ENCODE data around the gene MFAP1.
"Not testable (repeated sequence)": the region's sequence is repeated elsewhere in the genome, so short reads cannot be mapped to it uniquely, and the experiment has no call there.

Gene MFAP1

DNA sequence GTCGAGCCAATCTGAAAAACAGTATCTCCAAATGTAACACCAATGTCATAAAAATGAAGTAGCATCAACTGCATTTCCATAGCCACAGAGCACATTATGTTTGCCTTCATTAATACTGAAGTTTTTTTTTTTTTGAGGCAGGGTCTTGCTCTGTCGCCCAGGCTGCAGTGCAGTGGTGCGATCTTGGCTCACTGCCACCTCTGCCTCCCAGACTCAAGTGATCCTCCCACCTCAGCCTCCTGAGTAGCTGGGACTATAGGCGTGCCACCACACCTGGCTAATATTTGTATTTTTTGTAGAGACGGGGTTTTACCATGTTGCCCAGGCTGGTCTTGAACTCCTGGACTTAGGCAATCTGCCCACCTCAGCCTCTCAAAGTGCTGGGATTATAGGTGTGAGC lies 9.4 kb downstream of the MFAP1 start:
- DNase-seq = not testable (repeated sequence)

DNA sequence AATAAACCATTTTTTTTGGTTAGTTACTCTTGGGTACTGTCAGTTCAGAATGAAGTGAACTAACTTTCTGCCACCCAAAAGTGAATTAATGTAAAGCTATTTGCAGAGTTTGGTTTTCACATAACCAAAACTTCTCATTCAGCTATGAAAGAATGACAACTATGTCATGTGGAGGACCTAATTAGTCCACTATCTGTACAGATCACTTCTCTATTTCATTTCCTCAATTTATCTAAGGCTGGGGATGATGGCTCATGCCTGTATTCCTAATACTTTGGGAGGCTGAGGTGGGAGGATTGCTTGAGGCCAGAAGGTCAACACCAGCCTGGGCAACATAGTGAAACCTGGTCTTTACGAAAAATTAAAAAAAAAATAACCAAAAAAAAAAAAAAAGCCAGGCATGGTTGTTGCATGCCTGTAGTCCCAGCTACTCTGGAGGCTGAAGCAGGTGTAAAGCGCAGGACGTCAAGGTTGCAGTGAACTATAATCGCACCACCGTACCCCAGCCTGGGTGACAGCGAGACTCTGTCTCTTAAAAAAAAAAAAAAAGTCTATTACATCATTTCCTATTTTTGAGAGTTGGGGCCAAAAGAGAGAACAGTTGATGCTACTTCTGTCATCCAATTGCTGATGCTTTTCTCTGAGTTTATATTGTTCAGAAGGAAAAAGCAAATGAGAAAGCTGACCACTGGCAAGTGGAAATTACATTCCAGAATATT lies 15.4 kb downstream of the MFAP1 start:
- no peak for DNase-seq

DNA sequence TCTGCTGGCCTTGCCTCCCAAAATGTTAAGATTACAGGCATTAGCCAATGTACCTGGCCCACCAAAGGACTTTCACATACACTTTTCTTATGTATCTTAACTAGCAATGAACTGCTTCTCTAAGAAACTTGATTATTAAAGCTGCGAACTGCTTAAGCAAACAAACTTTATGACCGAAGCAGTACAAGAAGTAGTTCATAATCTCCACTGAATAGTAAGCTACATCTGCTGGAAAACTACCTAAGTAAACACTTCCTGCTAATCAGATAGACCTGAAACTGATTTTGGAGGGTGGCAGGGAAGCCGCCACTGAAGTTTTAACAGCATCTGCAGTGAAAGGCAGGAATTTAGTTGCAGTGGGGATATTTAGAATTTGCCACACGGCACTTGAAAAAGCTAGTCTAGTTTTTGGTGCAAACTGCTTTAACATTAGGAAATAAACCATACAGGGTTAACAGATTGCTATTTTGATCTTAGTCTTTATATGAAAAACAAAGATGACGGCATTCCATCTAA lies 16.0 kb downstream of the MFAP1 start:
- DNase-seq = no peak

- DNase-seq = not testable (repeated sequence)
Observed at GRCh38 chr15:43802676-43803075, 21.8 kb downstream of the MFAP1 start.

- DNase-seq = peak; percentile 96
Observed at GRCh38 chr15:43800286-43801141, 24.0 kb downstream of the MFAP1 start, which contains the start of gene HYPK. Gene HYPK (plus strand): TSS chr15:43800599. CDS start chr15:43800623, 24 bp downstream.

GRCh38 chr15:43799945-43800285 lies 24.6 kb downstream of the MFAP1 start, which contains the start of gene SERINC4:
Gene SERINC4 (minus strand): TSS chr15:43800220. CDS start chr15:43799986, 234 bp downstream.
- DNase-seq = no peak

- no peak for DNase-seq
Observed at GRCh38 chr15:43799209-43799944, 25.1 kb downstream of the MFAP1 start.

GRCh38 chr15:43796566-43796965 lies 27.9 kb downstream of the MFAP1 start:
- no peak for DNase-seq

GRCh38 chr15:43795997-43796396 lies 28.5 kb downstream of the MFAP1 start:
- DNase-seq = no peak

GRCh38 chr15:43795197-43795596 lies 29.3 kb downstream of the MFAP1 start:
- DNase-seq = no peak

- DNase-seq = no peak
Observed at GRCh38 chr15:43794269-43795037, 30.0 kb downstream of the MFAP1 start.

DNA sequence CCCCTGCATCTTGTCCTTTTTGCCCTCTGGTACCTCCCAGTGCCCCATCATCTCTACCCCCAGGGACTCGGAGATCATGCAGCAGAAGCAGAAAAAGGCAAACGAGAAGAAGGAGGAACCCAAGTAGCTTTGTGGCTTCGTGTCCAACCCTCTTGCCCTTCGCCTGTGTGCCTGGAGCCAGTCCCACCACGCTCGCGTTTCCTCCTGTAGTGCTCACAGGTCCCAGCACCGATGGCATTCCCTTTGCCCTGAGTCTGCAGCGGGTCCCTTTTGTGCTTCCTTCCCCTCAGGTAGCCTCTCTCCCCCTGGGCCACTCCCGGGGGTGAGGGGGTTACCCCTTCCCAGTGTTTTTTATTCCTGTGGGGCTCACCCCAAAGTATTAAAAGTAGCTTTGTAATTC lies 30.8 kb downstream of the MFAP1 start:
- DNase-seq = no peak

DNA sequence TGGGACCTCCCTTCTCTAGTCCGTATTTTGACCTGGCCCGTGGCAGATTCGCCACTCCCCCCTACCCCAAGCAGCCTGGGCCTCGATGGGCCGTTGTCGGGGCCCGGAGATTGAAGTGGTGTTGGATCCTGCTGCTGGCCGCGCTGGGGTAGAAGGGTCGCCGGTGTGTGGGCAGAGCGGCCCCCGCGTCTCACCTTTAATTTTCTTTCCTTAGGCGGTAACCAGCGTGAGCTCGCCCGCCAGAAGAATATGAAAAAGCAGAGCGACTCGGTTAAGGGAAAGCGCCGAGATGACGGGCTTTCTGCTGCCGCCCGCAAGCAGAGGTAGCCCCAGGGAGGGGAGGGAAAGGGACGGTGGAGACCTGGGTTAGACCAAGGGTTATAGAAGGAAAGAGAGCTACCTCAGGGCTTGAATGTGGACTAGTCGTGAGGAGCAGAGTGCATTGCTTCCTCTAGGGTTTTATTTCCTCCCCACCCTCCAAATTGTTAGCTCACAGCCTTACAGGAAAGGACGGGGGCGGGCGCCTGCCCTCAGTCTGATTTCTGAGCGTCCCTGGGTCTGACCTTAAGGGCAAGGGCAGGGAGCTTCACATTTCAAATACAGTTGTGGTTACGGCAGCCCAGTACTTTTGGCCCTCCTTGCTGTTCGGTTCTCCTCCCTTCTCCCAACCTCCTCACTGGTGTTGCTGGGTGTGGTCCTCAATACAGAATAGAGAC lies 31.6 kb downstream of the MFAP1 start:
- peak; percentile 28 for DNase-seq

GRCh38 chr15:43791993-43792760 lies 32.3 kb downstream of the MFAP1 start, which contains the start of gene SERF2:
Gene SERF2 (plus strand): TSS chr15:43792320. CDS start chr15:43792377, 57 bp downstream.
- peak; percentile 100 for DNase-seq

DNA sequence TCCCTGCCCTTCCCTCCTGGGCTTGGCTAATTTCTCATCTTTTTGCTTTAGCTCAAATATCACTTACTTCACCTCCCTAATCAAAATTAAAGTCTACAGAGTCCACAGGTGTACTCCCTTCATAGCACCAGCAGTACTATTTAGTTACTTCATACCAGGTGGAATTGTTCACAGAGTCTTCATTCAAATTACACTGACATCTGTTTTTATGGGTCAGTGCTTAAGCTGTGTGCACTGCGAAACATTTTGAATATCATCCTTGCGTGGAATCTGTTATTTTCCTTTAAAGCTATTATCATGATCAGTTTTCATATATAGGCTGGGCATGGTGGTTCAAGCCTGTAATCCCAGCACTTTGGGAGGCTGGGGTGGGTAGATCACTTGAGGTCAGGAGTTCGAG lies 35.1 kb downstream of the MFAP1 start:
- no peak for DNase-seq

- DNase-seq = no peak
Observed at GRCh38 chr15:43779016-43779415, 45.5 kb downstream of the MFAP1 start.

- DNase-seq = peak; percentile 83
Observed at GRCh38 chr15:43777267-43777914, 47.1 kb downstream of the MFAP1 start.

- DNase-seq = peak; percentile 91
Observed at GRCh38 chr15:43776718-43777266, 47.7 kb downstream of the MFAP1 start, which contains the start of gene ELL3. Gene ELL3 (minus strand): TSS chr15:43776966. CDS start chr15:43776901, 65 bp downstream.

GRCh38 chr15:43776101-43776717 lies 48.3 kb downstream of the MFAP1 start:
- peak; percentile 22 for DNase-seq

Measured in CD4-positive, alpha-beta T cell treated with Interleukin-17A for 4 hours (primary cell).